ELR (cell line): ENCODE data around the gene ZNF561.

Experiments used
- DNase-seq: peaks from one replicate; pipeline ENCODE4 v3.0.0-alpha.2; 2015; ENCODE audit warnings: low read depth

Gene ZNF561

GRCh38 chr19:9580728-9581127 lies 40.3 kb downstream of the ZNF561 start:
- no peak for DNase-seq

GRCh38 chr19:9570255-9570654 lies 50.8 kb downstream of the ZNF561 start:
- no peak for DNase-seq

- no peak for DNase-seq
These were observed 54.3 kb downstream of the ZNF561 start for GRCh38 chr19:9566729-9567128.

GRCh38 chr19:9565900-9566705 lies 54.9 kb downstream of the ZNF561 start:
- peak; percentile 43 for DNase-seq
